Right lobe of liver (tissue), 4 donors: Measurements from ENCODE around the gene OTOP2.

ENCODE experiments used
- CTCF ChIP-seq, 4 donors: fragments of 200-600 bp in 3 of 4; fragments of 450-650 bp in 1 of 4; IDR thresholded peaks; one replicate each; pipeline versions ENCODE4 v1.5.1 to v1.8.0; 2016 to 2022; ENCODE audit warnings: antibody characterized with exemption in 4 of 4, mild to moderate bottlenecking in 2 of 4
- POLR2A ChIP-seq: fragments of 450-650 bp; IDR thresholded peaks from one replicate; pipeline ENCODE4 v1.6.1; 2017; ENCODE audit warnings: antibody characterized with exemption, mild to moderate bottlenecking
- donor health status: DM: no; HTN: no; CAD: no.
- donor health status: DM: no; HTN: no; CAD: no.
- donor health status: DM: no; HTN: yes; CAD: no.

- TF ChIP-seq CTCF (IDR thresholded peaks at IDR 0.05) (no peak), POLR2A (no peak)
Measured at GRCh38 chr17:74962622-74963394, 38.7 kb downstream of the OTOP2 start.
